Uterus (tissue), 4 donors: Measurements from ENCODE around the gene SCFD2. TPM values are rescaled to one million over a fixed set of nuclear protein-coding genes. Genes with fewer than 3 reads are reported as not detected.
"Not testable (repeated sequence)": the region's sequence is repeated elsewhere in the genome, so short reads cannot be mapped to it uniquely, and the experiment has no call there.

Experiments
- DNase-seq, 2 donors: peaks; one replicate each; pipeline ENCODE4 v3.0.0-alpha.2; 2019 to 2020
- H3K27ac ChIP-seq, 2 donors: fragments of 200-600 bp; sonication (generic); 1 replicate in 1 of 2; 2 replicates in 1 of 2; pipeline ENCODE4 v1.5.1; 2016 to 2018
- H3K27me3 ChIP-seq, 2 donors: fragments of 200-600 bp; sonication (generic); one replicate each; pipeline ENCODE4 v1.5.1; 2018 to 2019; ENCODE audit warnings: control low read depth in 1 of 2
- H3K36me3 ChIP-seq, 2 donors: fragments of 200-600 bp; sonication (generic); one replicate each; pipeline ENCODE4 v1.5.1; 2019; ENCODE audit warnings: control low read depth in 1 of 2
- H3K4me1 ChIP-seq, 2 donors: fragments of 200-600 bp; sonication (generic); one replicate each; pipeline ENCODE4 v1.5.1; 2018 to 2019; ENCODE audit warnings: control low read depth in 1 of 2
- H3K4me3 ChIP-seq, 2 donors: fragments of 200-600 bp; sonication (generic); 1 replicate in 1 of 2; 2 replicates in 1 of 2; pipeline ENCODE4 v1.5.1; 2018 to 2019; ENCODE audit warnings: mild to moderate bottlenecking in 1 of 2
- H3K9me3 ChIP-seq, 2 donors: fragments of 200-600 bp; sonication (generic); one replicate each; pipeline ENCODE4 v1.5.1; 2019; ENCODE audit warnings: control low read depth in 1 of 2
- POLR2A ChIP-seq, 2 donors: fragments of 450-650 bp; IDR thresholded peaks; one replicate each; pipeline ENCODE4 v1.6.1; 2016; ENCODE audit warnings: antibody characterized with exemption in 2 of 2, mild to moderate bottlenecking in 1 of 2, moderate library complexity in 1 of 2
- intact Hi-C: fragments of 100-400 bp; cut with DNase I; formaldehyde crosslinking; loops from one replicate; pipeline ENCODE4 v1.15.1; 2023; ENCODE audit warnings: low total_unique reads
- total RNA-seq, 4 donors: library from RNA; depleted of rRNA in 3 of 4; stranded (reverse); fragments of >200 nt in 3 of 4; gene quantifications; one replicate each; pipeline versions ENCODE4 v1.1.0 to v1.2.4, GENCODE V29; 2014 to 2023
- TF ChIP-seq, protein P1 (sequence below), 4 experiments: fragments of 200-600 bp in 2 of 4; fragments of 450-650 bp in 2 of 4; sonication (generic) in 2 of 4; IDR thresholded peaks; one replicate each; pipeline ENCODE4 v1.5.1; 2016 to 2019; ENCODE audit warnings: antibody characterized with exemption in 4 of 4, mild to moderate bottlenecking in 2 of 4, moderate library complexity in 1 of 4
- donor health status: DM: yes; HTN: yes; CAD: no.

Gene SCFD2
- total RNA-seq, 4 donors from 2014 or later: 19.6 to 36.2 (median 24.5) TPM

DNA sequence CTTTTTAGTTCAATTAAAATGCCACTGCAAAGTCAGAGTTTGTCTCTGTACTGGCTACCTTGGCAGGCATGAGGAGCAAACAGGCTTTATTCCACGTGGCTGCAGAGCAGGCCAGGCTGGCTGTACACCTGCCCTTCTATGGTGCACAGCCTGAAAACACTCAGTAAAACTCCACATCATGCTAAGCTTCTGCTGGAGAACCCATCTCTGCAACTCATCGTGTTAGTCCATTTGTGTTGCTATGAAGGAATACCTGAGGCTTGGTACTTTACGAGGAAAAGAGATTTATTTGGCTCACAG, 214.4 kb downstream of the SCFD2 start:
- intact Hi-C loops: no loop called here
- Histone ChIP-seq H3K4me3 (no peak overlapping the region), H3K36me3 (no peaks in the 10 kb centered on the region), H3K9me3 (no peaks in the 10 kb centered on the region), H3K4me1 (no peaks in the 10 kb centered on the region), H3K27me3 (no peaks in the 10 kb centered on the region), H3K27ac (no peak overlapping the region)
- TF ChIP-seq, protein P1, sequence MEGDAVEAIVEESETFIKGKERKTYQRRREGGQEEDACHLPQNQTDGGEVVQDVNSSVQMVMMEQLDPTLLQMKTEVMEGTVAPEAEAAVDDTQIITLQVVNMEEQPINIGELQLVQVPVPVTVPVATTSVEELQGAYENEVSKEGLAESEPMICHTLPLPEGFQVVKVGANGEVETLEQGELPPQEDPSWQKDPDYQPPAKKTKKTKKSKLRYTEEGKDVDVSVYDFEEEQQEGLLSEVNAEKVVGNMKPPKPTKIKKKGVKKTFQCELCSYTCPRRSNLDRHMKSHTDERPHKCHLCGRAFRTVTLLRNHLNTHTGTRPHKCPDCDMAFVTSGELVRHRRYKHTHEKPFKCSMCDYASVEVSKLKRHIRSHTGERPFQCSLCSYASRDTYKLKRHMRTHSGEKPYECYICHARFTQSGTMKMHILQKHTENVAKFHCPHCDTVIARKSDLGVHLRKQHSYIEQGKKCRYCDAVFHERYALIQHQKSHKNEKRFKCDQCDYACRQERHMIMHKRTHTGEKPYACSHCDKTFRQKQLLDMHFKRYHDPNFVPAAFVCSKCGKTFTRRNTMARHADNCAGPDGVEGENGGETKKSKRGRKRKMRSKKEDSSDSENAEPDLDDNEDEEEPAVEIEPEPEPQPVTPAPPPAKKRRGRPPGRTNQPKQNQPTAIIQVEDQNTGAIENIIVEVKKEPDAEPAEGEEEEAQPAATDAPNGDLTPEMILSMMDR (IDR thresholded peaks at IDR 0.05): no peak
- no peak for TF ChIP-seq POLR2A (IDR thresholded peaks at IDR 0.05)
- no peak for DNase-seq

DNA sequence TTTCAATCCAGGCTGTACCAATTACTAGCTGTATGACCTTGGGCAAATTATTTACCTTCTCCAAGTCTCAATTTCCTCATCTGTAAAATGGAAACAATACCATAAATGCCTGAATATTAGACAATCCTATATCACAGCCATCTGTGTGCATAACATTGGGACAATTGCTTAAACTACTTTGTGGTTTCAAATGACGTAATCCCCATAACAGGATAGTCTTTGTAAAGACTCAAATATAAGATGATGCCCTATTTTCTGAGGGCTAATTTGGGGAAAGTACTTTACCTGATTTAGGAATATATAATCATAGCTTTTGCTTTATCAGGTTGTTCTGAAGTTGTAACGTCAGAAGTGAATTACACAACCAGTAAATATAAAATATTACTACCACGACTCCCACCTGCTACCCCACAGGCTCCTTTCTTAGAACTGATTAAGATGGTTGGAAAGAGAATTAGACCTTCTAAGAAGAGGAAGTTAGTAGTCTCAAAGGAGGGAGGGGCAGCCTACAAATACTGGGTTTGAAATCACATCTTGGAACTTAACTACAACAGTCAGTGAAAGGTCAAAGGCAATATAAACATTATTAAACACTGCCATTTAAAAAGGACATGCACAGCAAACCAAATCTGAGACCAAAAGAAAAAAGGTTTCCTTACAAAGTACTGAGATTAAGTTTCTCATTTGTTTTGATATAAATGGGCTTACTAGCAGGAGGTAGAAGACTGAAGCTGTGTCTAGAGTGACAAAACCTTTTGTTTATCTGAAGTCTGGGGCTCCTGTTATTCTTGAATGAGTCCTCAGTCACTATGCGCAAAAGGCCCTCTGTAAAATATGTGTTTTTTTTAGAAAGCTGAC, 215.0 kb downstream of the SCFD2 start:
- DNase-seq: no peak
- no peak overlapping the region for H3K27ac ChIP-seq
- H3K9me3 ChIP-seq: no peaks in the 10 kb centered on the region
- H3K4me3 ChIP-seq: no peak overlapping the region
- TF ChIP-seq, protein P1 (IDR thresholded peaks at IDR 0.05): no peak
- TF ChIP-seq POLR2A (IDR thresholded peaks at IDR 0.05): no peak
- H3K27me3 ChIP-seq: no peaks in the 10 kb centered on the region
- no peaks in the 10 kb centered on the region for H3K4me1 ChIP-seq
- H3K36me3 ChIP-seq: no peaks in the 10 kb centered on the region
- intact Hi-C loops: no loop called here

DNA sequence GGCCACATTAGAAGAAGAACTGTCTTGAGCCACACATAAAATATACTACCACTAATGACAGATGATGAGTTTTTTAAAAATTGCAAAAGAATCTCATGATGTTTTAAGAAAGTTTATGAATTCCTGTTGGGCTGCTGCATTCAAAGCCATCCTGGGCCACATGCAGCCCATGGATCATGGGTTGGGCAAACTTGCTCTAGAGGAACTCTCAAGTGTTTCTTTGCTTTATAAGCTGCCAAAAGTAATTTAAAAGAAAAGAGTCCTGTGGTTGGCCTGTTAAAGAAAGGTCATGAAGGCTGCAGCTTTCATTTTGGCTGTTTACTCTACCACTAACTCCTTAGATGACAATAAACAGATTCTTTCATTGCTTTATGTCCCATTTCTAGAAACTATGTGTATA, 218.2 kb downstream of the SCFD2 start:
- Histone ChIP-seq H3K9me3 (no peaks in the 10 kb centered on the region), H3K27me3 (no peaks in the 10 kb centered on the region), H3K4me1 (no peaks in the 10 kb centered on the region), H3K4me3 (no peak overlapping the region), H3K27ac (peak overlapping the region in 1 of 2 donors; percentile 30), H3K36me3 (no peaks in the 10 kb centered on the region)
- TF ChIP-seq, protein P1 (IDR thresholded peaks at IDR 0.05): no peak
- TF ChIP-seq POLR2A (IDR thresholded peaks at IDR 0.05): no peak
- no peak for DNase-seq
- intact Hi-C loops: no loop called here

DNA sequence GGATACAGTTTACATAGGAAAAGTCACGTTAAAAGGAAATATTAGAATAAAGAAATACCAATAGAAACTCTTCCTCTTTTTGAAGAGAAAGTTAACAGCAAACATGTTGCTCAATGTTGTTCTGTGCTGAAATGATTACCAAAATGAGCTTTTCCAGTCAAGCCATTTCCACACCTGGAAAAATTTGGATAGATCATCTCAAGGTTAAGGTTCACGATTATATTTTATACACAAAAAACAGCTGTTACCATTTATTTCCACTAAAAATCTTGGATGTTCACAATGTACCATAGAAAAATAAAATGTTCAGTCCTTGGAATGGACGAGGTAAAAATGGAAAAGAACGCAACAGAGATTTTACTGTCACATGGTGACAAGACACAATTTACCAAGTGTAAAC, 218.7 kb downstream of the SCFD2 start:
- no peaks in the 10 kb centered on the region for H3K9me3 ChIP-seq
- TF ChIP-seq POLR2A (IDR thresholded peaks at IDR 0.05): no peak
- TF ChIP-seq, protein P1 (IDR thresholded peaks at IDR 0.05): no peak
- no peaks in the 10 kb centered on the region for H3K27me3 ChIP-seq
- intact Hi-C loops: no loop called here
- no peak for DNase-seq
- H3K4me3 ChIP-seq: no peak overlapping the region
- H3K36me3 ChIP-seq: no peaks in the 10 kb centered on the region
- H3K27ac ChIP-seq: peak overlapping the region; percentile 0 to 30
- H3K4me1 ChIP-seq: no peaks in the 10 kb centered on the region

DNA sequence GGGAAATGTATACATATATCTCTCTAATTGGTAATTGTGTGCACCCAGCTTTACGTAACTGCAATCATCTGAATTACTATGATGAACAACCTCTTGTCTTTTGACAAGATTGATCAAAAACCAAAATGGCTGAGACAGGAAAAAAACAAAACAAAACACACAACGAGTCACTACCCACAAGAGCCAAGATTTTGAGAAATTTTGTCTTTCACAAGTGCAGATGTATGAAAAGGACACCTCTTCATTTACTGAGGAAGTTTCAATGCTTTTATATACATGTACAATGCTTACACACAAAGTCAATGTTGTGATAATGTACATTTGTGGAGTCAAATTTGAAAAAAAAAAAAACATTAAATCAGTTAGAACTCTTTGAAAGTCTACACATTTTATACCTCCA, 224.6 kb downstream of the SCFD2 start:
- Histone ChIP-seq H3K36me3 (no peaks in the 10 kb centered on the region), H3K27me3 (no peaks in the 10 kb centered on the region), H3K27ac (no peak overlapping the region), H3K4me1 (no peaks in the 10 kb centered on the region), H3K9me3 (no peaks in the 10 kb centered on the region), H3K4me3 (no peak overlapping the region)
- DNase-seq: no peak
- intact Hi-C loops: no loop called here
- TF ChIP-seq, protein P1 (IDR thresholded peaks at IDR 0.05): no peak
- no peak for TF ChIP-seq POLR2A (IDR thresholded peaks at IDR 0.05)

DNA sequence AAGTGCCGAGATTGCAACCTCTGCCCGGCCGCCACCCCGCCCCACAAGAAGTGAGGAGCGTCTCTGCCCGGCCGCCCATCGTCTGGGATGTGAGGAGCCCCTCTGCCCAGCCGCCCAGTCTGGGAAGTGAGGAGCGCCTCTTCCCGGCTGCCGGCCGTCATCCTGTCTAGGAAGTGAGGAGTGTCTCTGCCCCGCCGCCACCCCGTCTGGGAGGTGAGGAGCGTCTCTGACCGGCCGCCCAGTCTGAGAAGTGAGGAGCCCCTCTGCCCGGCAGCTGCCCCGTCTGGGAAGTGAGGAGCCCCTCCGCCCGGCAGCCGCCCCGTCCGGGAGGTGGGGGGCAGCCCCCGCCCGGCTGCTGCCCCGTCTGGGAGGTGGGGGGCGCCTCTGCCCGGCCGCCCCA, 226.6 kb downstream of the SCFD2 start:
- DNase-seq, H3K4me1 ChIP-seq, H3K27me3 ChIP-seq, H3K9me3 ChIP-seq, H3K36me3 ChIP-seq, H3K27ac ChIP-seq, H3K4me3 ChIP-seq, intact Hi-C loops: not testable (repeated sequence)
